GM12801 (cell line): ENCODE results near the gene CUL3.

Experiments
- CTCF ChIP-seq: IDR thresholded peaks from one replicate; pipeline ENCODE4 v1.5.1; 2011; ENCODE audit warnings: control low read depth; ENCODE audit not compliant: insufficient read length; ENCODE audit errors: extremely low read depth

Gene CUL3

GRCh38 chr2:224433442-224433841, 151.7 kb downstream of the CUL3 start:
- no peak for TF ChIP-seq CTCF

- TF ChIP-seq CTCF: no peak
These were observed 153.1 kb downstream of the CUL3 start for GRCh38 chr2:224432003-224432579.

GRCh38 chr2:224429441-224429810, 155.7 kb downstream of the CUL3 start:
- no peak for TF ChIP-seq CTCF

GRCh38 chr2:224428787-224429440, 156.2 kb downstream of the CUL3 start:
- no peak for TF ChIP-seq CTCF

- TF ChIP-seq CTCF: no peak
These were observed 157.7 kb downstream of the CUL3 start for GRCh38 chr2:224427471-224427870.

- no peak for TF ChIP-seq CTCF
These were observed 158.5 kb downstream of the CUL3 start for GRCh38 chr2:224426656-224427055.

- no peak for TF ChIP-seq CTCF
These were observed 164.1 kb downstream of the CUL3 start for GRCh38 chr2:224421065-224421464.
